Endothelial cell of umbilical vein (primary cell): ENCODE results near the gene IRF8. TPM values are rescaled to one million over a fixed set of nuclear protein-coding genes. Genes with fewer than 3 reads are reported as not detected.

ENCODE experiments used
- BruUV-seq: library from RNA; stranded (reverse); fragments of 400-500 nt; replicated peaks from 2 replicates; lab custom pipeline; 2021; lab: Mats Ljungman, UMichigan
- CTCF ChIA-PET: fragments of 300-600, 350-600 bp; sonication (Branson Sonifier 250); formaldehyde crosslinking; loops from one replicate; lab custom pipeline; 2021; ENCODE audit warnings: antibody characterized with exemption, inconsistent platforms; lab: Charles Lee
- POLR2A ChIA-PET: fragments of 300-600, 350-600 bp; sonication (Branson Sonifier 250); formaldehyde crosslinking; loops from one replicate; lab custom pipeline; 2021; ENCODE audit warnings: antibody characterized with exemption, inconsistent platforms; lab: Charles Lee
- DNase-seq: peaks from one replicate; pipeline ENCODE4 v3.0.0-alpha.2; 2011; ENCODE audit warnings: low read depth, low spot score
- FAIRE-seq: peaks from 2 replicates; lab custom pipeline; 2011; peaks lifted over from hg19 to GRCh38; lab: Jason Lieb, UNC
- H2AFZ ChIP-seq: 2 replicates; pipeline ENCODE4 v1.6.0; 2012; ENCODE audit warnings: low read depth, low read length, control low read depth, inconsistent platforms
- H3K27ac ChIP-seq: 2 replicates; pipeline ENCODE4 v1.5.1; 2011; ENCODE audit warnings: low read depth, mild to moderate bottlenecking, control low read depth, low read length, moderate library complexity; ENCODE audit not compliant: insufficient read depth
- H3K27me3 ChIP-seq, 2 experiments: 2 replicates each; pipeline versions ENCODE4 v1.6.0 to v1.6.1; 2011; ENCODE audit warnings: low read length in 2 of 2, mixed read lengths in 1 of 2; ENCODE audit not compliant: control insufficient read depth in 2 of 2, insufficient read depth in 2 of 2
- H3K36me3 ChIP-seq, 2 experiments: 2 replicates in 1 of 2; 3 replicates in 1 of 2; pipeline ENCODE4 v1.5.1; 2011; ENCODE audit warnings: low read length in 2 of 2, mild to moderate bottlenecking in 1 of 2, moderate library complexity in 1 of 2; ENCODE audit not compliant: control insufficient read depth in 2 of 2, insufficient read depth in 2 of 2; ENCODE audit errors: extremely low read depth in 1 of 2
- H3K4me1 ChIP-seq: 3 replicates; pipeline ENCODE4 v1.5.1; 2011; ENCODE audit warnings: mild to moderate bottlenecking, low read length; ENCODE audit not compliant: control insufficient read depth, insufficient read depth; ENCODE audit errors: extremely low read depth
- H3K4me2 ChIP-seq: 2 replicates; pipeline ENCODE4 v1.6.1; 2011; ENCODE audit warnings: low read length, control low read depth, mixed read lengths; ENCODE audit not compliant: insufficient read depth
- H3K4me3 ChIP-seq, 3 experiments: fragments of 200-600 bp in 1 of 3; sonication (generic), shearing (Covaris generic) in 1 of 3; replicated peaks in 1 of 3; 2 replicates each; pipeline ENCODE4 v1.5.1; 2011 to 2016; ENCODE audit warnings: control low read depth in 3 of 3, low read length in 3 of 3, mild to moderate bottlenecking in 2 of 3, inconsistent platforms in 1 of 3, low read depth in 1 of 3, moderate library complexity in 1 of 3; ENCODE audit not compliant: insufficient read depth in 1 of 3
- H3K79me2 ChIP-seq: 2 replicates; pipeline ENCODE4 v1.6.0; 2012; ENCODE audit warnings: low read length, inconsistent platforms; ENCODE audit not compliant: control insufficient read depth, insufficient read depth
- H3K9ac ChIP-seq: replicated peaks from 2 replicates; pipeline ENCODE3; 2011; ENCODE audit warnings: low read length, control low read depth; ENCODE audit not compliant: insufficient read depth; ENCODE audit errors: extremely low read depth
- H3K9me1 ChIP-seq: replicated peaks from 3 replicates; pipeline ENCODE4 v1.6.0; 2011; ENCODE audit warnings: mild to moderate bottlenecking, low read length; ENCODE audit not compliant: control insufficient read depth, insufficient read depth; ENCODE audit errors: extremely low read depth
- H3K9me3 ChIP-seq: replicated peaks from 2 replicates; pipeline ENCODE4 v1.5.1; 2012; ENCODE audit warnings: low read length, inconsistent platforms; ENCODE audit not compliant: control insufficient read depth, insufficient read depth
- H4K20me1 ChIP-seq: replicated peaks from 2 replicates; pipeline ENCODE3; 2011; ENCODE audit warnings: mild to moderate bottlenecking, low read length; ENCODE audit not compliant: control insufficient read depth, insufficient read depth; ENCODE audit errors: extremely low read depth
- CTCF ChIP-seq, 2 donors: IDR thresholded peaks; 1 replicate in 1 of 2; 2 replicates in 1 of 2; pipeline ENCODE4 v1.5.1; 2011; ENCODE audit warnings: low read length in 2 of 2, mild to moderate bottlenecking in 2 of 2, moderate library complexity in 2 of 2, control low read depth in 1 of 2, inconsistent platforms in 1 of 2, low read depth in 1 of 2; ENCODE audit not compliant: insufficient read depth in 1 of 2; ENCODE audit errors: extremely low read depth in 1 of 2
- EZH2 ChIP-seq: IDR thresholded peaks from 2 replicates; pipeline ENCODE4 v1.6.1; 2012; ENCODE audit warnings: borderline replicate concordance, low read depth, mild to moderate bottlenecking, moderate library complexity, low read length, inconsistent platforms; ENCODE audit not compliant: severe bottlenecking
- FOS ChIP-seq: IDR thresholded peaks from 2 replicates; pipeline ENCODE4 v1.6.1; 2011; ENCODE audit warnings: mild to moderate bottlenecking, low read length, moderate library complexity, borderline replicate concordance; ENCODE audit not compliant: insufficient read depth
- GATA2 ChIP-seq: IDR thresholded peaks from 2 replicates; pipeline ENCODE4 v1.7.0; 2011; ENCODE audit warnings: low read depth, mild to moderate bottlenecking, moderate library complexity, mixed read lengths, low read length; ENCODE audit not compliant: insufficient read length, insufficient read depth
- JUN ChIP-seq: IDR thresholded peaks from 2 replicates; pipeline ENCODE4 v1.6.1; 2011; ENCODE audit warnings: borderline replicate concordance, low read depth; ENCODE audit not compliant: insufficient read length, insufficient read depth
- MAX ChIP-seq: IDR thresholded peaks from 2 replicates; pipeline ENCODE4 v1.6.1; 2011; ENCODE audit not compliant: insufficient read depth, insufficient read length
- MYC ChIP-seq: IDR thresholded peaks from one replicate; pipeline ENCODE4 v1.6.1; 2011; ENCODE audit warnings: mild to moderate bottlenecking, low read depth, low read length
- POLR2A ChIP-seq: IDR thresholded peaks from 2 replicates; pipeline ENCODE4 v1.6.1; 2012; ENCODE audit warnings: low read depth, mild to moderate bottlenecking, control low read depth, low read length
- POLR2AphosphoS5 ChIP-seq: IDR thresholded peaks from 2 replicates; pipeline ENCODE4 v1.6.1; 2012; ENCODE audit warnings: low read depth, mild to moderate bottlenecking, control low read depth, low read length, moderate library complexity; ENCODE audit not compliant: insufficient read depth
- dilution Hi-C: fragments of 300-500 bp; cut with MboI; formaldehyde crosslinking; loops from one replicate; pipeline ENCODE4 v1.15.0; 2019; ENCODE audit warnings: low sequenced_read_pairs; ENCODE audit not compliant: extremely low pct_ligation_motif_present
- intact Hi-C: fragments of 100-400 bp; cut with micrococcal nuclease; formaldehyde crosslinking; loops from one replicate; pipeline ENCODE4 v1.10.0; 2022
- polyA plus RNA-seq, 4 experiments: library from polyadenylated mRNA; depleted of rRNA in 3 of 4; stranded (reverse) in 3 of 4; unstranded in 1 of 4; fragments of >200 nt; gene quantifications; 2 replicates each; pipeline versions ENCODE4 v1.2.1 to v1.2.3, GENCODE V29; 2011 to 2012; ENCODE audit warnings: missing spikeins in 1 of 4
- total RNA-seq: library from RNA; stranded (reverse); gene quantifications from 2 replicates; pipeline ENCODE4 v1.2.3, GENCODE V29; 2021

Gene IRF8
- total and polyA plus RNA-seq, 2 donors (not counting 3 experiments of a cell fraction or from before 2014, with no cell fraction given), result not detected

GRCh38 chr16:85859818-85860125 lies 39.2 kb upstream of the IRF8 start:
- no peaks in the 10 kb centered on the region for H3K9me3 ChIP-seq
- H3K9me1 ChIP-seq, result no peaks in the 10 kb centered on the region
- no TSS peak for BruUV-seq
- H3K4me1 ChIP-seq, result no peaks in the 10 kb centered on the region
- dilution Hi-C loops (no loop called here), intact Hi-C loops (no loop called here)
- no peak overlapping the region for H3K4me2 ChIP-seq
- H3K27ac ChIP-seq, result no peak overlapping the region
- no peak overlapping the region for H2AFZ ChIP-seq
- no peaks in the 10 kb centered on the region for H3K27me3 ChIP-seq
- H3K79me2 ChIP-seq, result no peaks in the 10 kb centered on the region
- POLR2A ChIA-PET, result no interaction called here
- CTCF ChIA-PET, result no interaction called here
- no peak overlapping the region for H3K9ac ChIP-seq
- DNase-seq (no peak), FAIRE-seq (no peak)
- H3K36me3 ChIP-seq, result no peaks in the 10 kb centered on the region
- H4K20me1 ChIP-seq, result no peaks in the 10 kb centered on the region
- TF ChIP-seq POLR2A, result no peak
- no peak overlapping the region for H3K4me3 ChIP-seq

- Histone ChIP-seq H3K9me3 (no peaks in the 10 kb centered on the region), H3K27me3 (no peaks in the 10 kb centered on the region), H3K36me3 (no peaks in the 10 kb centered on the region), H3K4me1 (no peaks in the 10 kb centered on the region), H4K20me1 (no peaks in the 10 kb centered on the region), H3K27ac (no peak overlapping the region), H3K9ac (no peak overlapping the region), H3K9me1 (no peaks in the 10 kb centered on the region), H3K4me2 (no peak overlapping the region), H3K4me3 (no peak overlapping the region), H2AFZ (no peak overlapping the region), H3K79me2 (no peaks in the 10 kb centered on the region)
- TF ChIP-seq POLR2A (no peak), GATA2 (no peak), FOS (no peak), MYC (no peak), CTCF (IDR thresholded peaks at IDR 0.05; ENCODE audit: extremely low read depth in 1 of 2, insufficient read depth in 1 of 2, low read depth in 1 of 2, low read length in 2 of 2) (no peak), POLR2AphosphoS5 (no peak), JUN (no peak), EZH2 (no peak), MAX (no peak)
- dilution Hi-C loops, result no loop called here
- DNase-seq (no peak), FAIRE-seq (no peak)
- BruUV-seq, result no TSS peak
- intact Hi-C loops, result no loop called here
- POLR2A ChIA-PET, result no interaction called here
- CTCF ChIA-PET, result no interaction called here
Observed at GRCh38 chr16:85860413-85861094, 38.4 kb upstream of the IRF8 start.
